ENCODE measurements around the gene PDE6C. TPM values are rescaled to one million over a fixed set of nuclear protein-coding genes. Genes with fewer than 3 reads are reported as not detected.

The PDE6C gene
- total RNA-seq, 1 experiment from 2014 or later: not detected

GRCh38 chr10:93568105-93568390, 44.3 kb upstream of the PDE6C start:
- no peak overlapping the region for H3K27ac Mint-ChIP-seq (ENCODE audit: unreplicated experiment)
- no peak for DNase-seq
- CTCF ChIA-PET: no interaction called here

GRCh38 chr10:93570383-93570782, 42.0 kb upstream of the PDE6C start:
- no peak for TF ChIP-seq CTCF (IDR thresholded peaks at IDR 0.05; ENCODE audit: unreplicated experiment)
- Mint-ChIP-seq H3K27ac (ENCODE audit: unreplicated experiment) (no peak overlapping the region), H3K36me3 (ENCODE audit: insufficient read depth, unreplicated experiment) (peaks cover 6% of the 10 kb centered on the region), H3K9me3 (ENCODE audit: low read depth, unreplicated experiment) (no peaks in the 10 kb centered on the region), H3K4me1 (ENCODE audit: low read depth, unreplicated experiment) (peaks cover 42% of the 10 kb centered on the region), H3K27me3 (ENCODE audit: unreplicated experiment) (no peaks in the 10 kb centered on the region), H3K4me3 (ENCODE audit: low read depth, unreplicated experiment) (no peak overlapping the region)
- DNase-seq: no peak
- intact Hi-C loops (cut with micrococcal nuclease; ENCODE audit: unreplicated experiment): no loop called here
- CTCF ChIA-PET: no interaction called here
- BruUV-seq (replicated peaks): no TSS peak

More at GRCh38 chr10:93568105-93568390, 44.3 kb upstream of the PDE6C start:
- Mint-ChIP-seq H3K4me3 (ENCODE audit: low read depth, unreplicated experiment) (peak overlapping the region; percentile 86), H3K4me1 (ENCODE audit: low read depth, unreplicated experiment) (peaks cover 23% of the 10 kb centered on the region), H3K36me3 (ENCODE audit: insufficient read depth, unreplicated experiment) (peaks cover 6% of the 10 kb centered on the region), H3K9me3 (ENCODE audit: low read depth, unreplicated experiment) (no peaks in the 10 kb centered on the region), H3K27me3 (ENCODE audit: unreplicated experiment) (no peaks in the 10 kb centered on the region)
- TF ChIP-seq CTCF (IDR thresholded peaks at IDR 0.05; ENCODE audit: unreplicated experiment): no peak
- intact Hi-C loops (cut with micrococcal nuclease; ENCODE audit: unreplicated experiment): no loop called here
- no TSS peak for BruUV-seq (replicated peaks)

GRCh38 chr10:93572606-93573005, 39.7 kb upstream of the PDE6C start:
- TF ChIP-seq CTCF (IDR thresholded peaks at IDR 0.05; ENCODE audit: unreplicated experiment): no peak
- H3K4me1 Mint-ChIP-seq (ENCODE audit: low read depth, unreplicated experiment): peaks cover 64% of the 10 kb centered on the region
- intact Hi-C loops (cut with micrococcal nuclease; ENCODE audit: unreplicated experiment): no loop called here
- H3K9me3 Mint-ChIP-seq (ENCODE audit: low read depth, unreplicated experiment): no peaks in the 10 kb centered on the region
- H3K36me3 Mint-ChIP-seq (ENCODE audit: insufficient read depth, unreplicated experiment): no peaks in the 10 kb centered on the region
- H3K27me3 Mint-ChIP-seq (ENCODE audit: unreplicated experiment): no peaks in the 10 kb centered on the region
- CTCF ChIA-PET: no interaction called here
- no peak for DNase-seq
- H3K27ac Mint-ChIP-seq (ENCODE audit: unreplicated experiment): no peak overlapping the region
- H3K4me3 Mint-ChIP-seq (ENCODE audit: low read depth, unreplicated experiment): no peak overlapping the region
- BruUV-seq (replicated peaks): no TSS peak

- TF ChIP-seq CTCF (IDR thresholded peaks at IDR 0.05; ENCODE audit: unreplicated experiment): no peak
- Mint-ChIP-seq H3K4me3 (ENCODE audit: low read depth, unreplicated experiment) (peak overlapping the region; percentile 26), H3K4me1 (ENCODE audit: low read depth, unreplicated experiment) (peaks cover 71% of the 10 kb centered on the region), H3K27ac (ENCODE audit: unreplicated experiment) (no peak overlapping the region), H3K36me3 (ENCODE audit: insufficient read depth, unreplicated experiment) (no peaks in the 10 kb centered on the region), H3K9me3 (ENCODE audit: low read depth, unreplicated experiment) (no peaks in the 10 kb centered on the region), H3K27me3 (ENCODE audit: unreplicated experiment) (no peaks in the 10 kb centered on the region)
- intact Hi-C loops (cut with micrococcal nuclease; ENCODE audit: unreplicated experiment): no loop called here
- DNase-seq: peak; percentile 35
- no TSS peak for BruUV-seq (replicated peaks)
- CTCF ChIA-PET: no interaction called here
These were observed 39.1 kb upstream of the PDE6C start for GRCh38 chr10:93573051-93573909.

Measured in Calu3 (cell line).